ENCODE measurements around the gene TUT1.

DNA sequence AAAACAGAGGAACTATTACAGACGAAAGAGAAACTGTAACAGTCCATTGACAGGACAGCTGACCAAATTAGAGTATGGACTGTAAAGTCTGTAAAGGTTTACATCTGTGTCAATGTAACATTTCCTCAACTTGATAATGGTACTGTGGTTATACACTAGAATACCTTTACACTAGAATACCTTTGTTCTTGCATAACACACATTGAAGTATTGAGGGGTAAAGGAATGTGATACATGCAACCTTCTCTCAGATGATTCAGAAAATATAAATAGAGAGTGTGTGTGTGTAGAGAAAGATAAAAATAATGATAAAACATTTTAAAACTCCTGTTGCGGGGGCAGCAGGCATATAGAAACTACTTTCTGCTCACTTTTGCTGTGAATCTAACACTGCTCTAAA is 12.1 kb downstream of the TUT1 start:
- TF ChIP-seq GATA2 (IDR thresholded peaks at IDR 0.05; ENCODE audit: low read depth, low read length) (no peak), GATA3 (IDR thresholded peaks at IDR 0.05; ENCODE audit: low read depth, low read length) (no peak)

Data from SH-SY5Y (cell line).